HG02678 (cell line): ENCODE results near the gene SUGP2.
"Not testable (repeated sequence)": the region's sequence is repeated elsewhere in the genome, so short reads cannot be mapped to it uniquely, and the experiment has no call there.

Experiments
- ATAC-seq: cut with Tn5 transposase; IDR thresholded peaks from one replicate; pipeline ENCODE4 v1.9.1; 2021; ENCODE audit warnings: mild to moderate bottlenecking, moderate library complexity; ENCODE audit not compliant: unreplicated experiment

Gene SUGP2

GRCh38 chr19:19034204-19034624 is 897 bp upstream of the SUGP2 start:
- no peak for ATAC-seq

- ATAC-seq: no peak
Measured at GRCh38 chr19:19033176-19033425, 216 bp downstream of the SUGP2 start.

- peak; percentile 49 for ATAC-seq
Measured at GRCh38 chr19:19032420-19033175, 719 bp downstream of the SUGP2 start.

GRCh38 chr19:19031891-19032290 is 1.4 kb downstream of the SUGP2 start:
- ATAC-seq: no peak

GRCh38 chr19:19028526-19028925 is 4.8 kb downstream of the SUGP2 start:
- ATAC-seq: no peak

- ATAC-seq: no peak
Measured at GRCh38 chr19:19027228-19027627, 6.1 kb downstream of the SUGP2 start.

GRCh38 chr19:19026299-19026971 is 6.9 kb downstream of the SUGP2 start:
- no peak for ATAC-seq

GRCh38 chr19:19025861-19026260 is 7.5 kb downstream of the SUGP2 start:
- ATAC-seq: no peak

- not testable (repeated sequence) for ATAC-seq
Measured at GRCh38 chr19:19023376-19023775, 9.9 kb downstream of the SUGP2 start.

GRCh38 chr19:19022380-19022961 is 10.8 kb downstream of the SUGP2 start:
- no peak for ATAC-seq

- no peak for ATAC-seq
Measured at GRCh38 chr19:19021115-19021514, 12.2 kb downstream of the SUGP2 start.

- no peak for ATAC-seq
Measured at GRCh38 chr19:19010551-19010950, 22.8 kb downstream of the SUGP2 start.

- no peak for ATAC-seq
Measured at GRCh38 chr19:19009951-19010350, 23.4 kb downstream of the SUGP2 start.

GRCh38 chr19:19006213-19006612 is 27.1 kb downstream of the SUGP2 start:
- ATAC-seq: no peak

GRCh38 chr19:19004144-19004543 is 29.2 kb downstream of the SUGP2 start:
- no peak for ATAC-seq

GRCh38 chr19:18999896-19000620 is 33.3 kb downstream of the SUGP2 start:
- no peak for ATAC-seq

GRCh38 chr19:18999016-18999758 is 34.1 kb downstream of the SUGP2 start:
- ATAC-seq: no peak

GRCh38 chr19:18998276-18998675 is 35.0 kb downstream of the SUGP2 start:
- ATAC-seq: no peak

- ATAC-seq: no peak
Measured at GRCh38 chr19:18996796-18997394, 36.4 kb downstream of the SUGP2 start.

GRCh38 chr19:18996351-18996750 is 37.0 kb downstream of the SUGP2 start:
- no peak for ATAC-seq

- no peak for ATAC-seq
Measured at GRCh38 chr19:18995804-18996241, 37.5 kb downstream of the SUGP2 start.
